ENCODE results near the gene GAD1. TPM values are rescaled to one million over a fixed set of nuclear protein-coding genes. Genes with fewer than 3 reads are reported as not detected.

The GAD1 gene
- total RNA-seq, 1 donor from 2014 or later, result 1.1 TPM

DNA sequence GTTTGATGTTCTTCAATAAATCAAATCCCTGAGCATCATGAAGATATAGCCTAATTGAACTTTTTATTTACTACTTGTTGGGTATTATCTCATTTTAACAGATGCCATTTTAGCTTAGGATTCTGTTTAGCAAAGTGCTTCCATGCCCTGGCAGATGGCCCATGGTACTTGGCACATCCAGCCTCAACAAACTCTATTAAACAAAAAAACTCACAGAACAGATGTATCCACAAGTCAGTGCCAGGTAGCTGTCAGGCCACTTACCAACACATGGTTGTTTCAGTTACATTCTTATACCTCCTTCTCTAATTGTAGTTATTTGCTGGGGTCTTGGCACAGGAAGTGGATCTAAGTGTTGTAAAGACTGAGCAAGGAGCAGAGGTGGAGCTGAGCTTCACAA lies 29.6 kb downstream of the GAD1 start:
- ATAC-seq, result no peak

DNA sequence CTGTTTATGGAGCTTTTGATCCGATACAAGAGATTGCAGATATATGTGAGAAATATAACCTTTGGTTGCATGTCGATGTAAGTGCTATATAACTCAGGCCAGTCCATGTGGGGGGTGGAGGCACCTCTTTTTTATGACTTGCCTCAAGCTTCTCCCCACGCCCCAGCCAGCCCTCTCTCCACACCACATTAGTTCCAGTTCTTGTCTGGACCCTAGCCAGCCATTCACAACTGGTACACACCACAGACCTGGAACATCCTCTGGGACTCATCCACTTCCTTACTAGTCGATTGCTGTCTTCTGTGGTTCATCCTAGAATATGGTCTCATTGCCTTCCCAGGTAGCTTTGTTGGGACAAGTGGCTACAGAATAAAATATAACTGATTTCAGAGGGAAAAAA lies 31.0 kb downstream of the GAD1 start:
- no peak for ATAC-seq

DNA sequence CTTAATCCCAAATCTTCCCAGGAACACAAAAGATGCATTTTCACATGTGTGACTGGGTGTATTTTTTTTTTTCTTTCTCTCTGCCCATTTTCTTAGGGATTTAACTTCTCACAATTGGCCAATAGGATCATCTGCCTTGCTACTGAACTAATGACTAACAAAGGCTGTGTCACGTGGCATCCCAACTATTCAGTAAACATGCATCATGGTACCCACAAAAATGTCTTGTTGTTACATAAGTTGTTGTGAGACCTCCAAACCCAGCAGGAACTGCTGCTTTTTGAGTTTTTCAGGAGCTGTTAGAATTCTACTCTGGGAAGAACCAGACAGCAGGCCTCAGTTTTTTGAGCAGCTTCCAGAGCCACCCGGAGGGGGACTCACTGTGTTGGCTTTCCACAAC lies 31.9 kb downstream of the GAD1 start:
- no peak for ATAC-seq

DNA sequence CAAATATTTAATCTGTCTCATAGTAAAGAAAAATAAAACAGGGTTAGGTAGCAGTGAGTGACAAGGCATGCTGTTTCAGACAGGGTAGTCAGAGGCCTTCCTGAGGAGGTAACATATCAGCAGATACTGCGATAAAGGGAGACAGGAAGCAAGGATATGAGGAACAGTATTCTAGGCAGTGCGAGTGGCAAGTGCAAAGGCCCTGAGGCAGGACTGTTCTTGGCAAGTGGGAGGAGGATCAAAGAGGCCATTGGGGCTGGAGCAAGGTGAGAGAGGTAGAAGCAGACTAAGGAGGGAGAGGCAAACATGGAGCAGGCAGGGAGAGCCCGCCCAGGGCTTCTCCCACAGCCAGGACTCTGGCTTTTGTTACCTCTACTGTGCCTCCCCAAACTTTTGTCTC lies 33.6 kb downstream of the GAD1 start:
- ATAC-seq, result no peak

DNA sequence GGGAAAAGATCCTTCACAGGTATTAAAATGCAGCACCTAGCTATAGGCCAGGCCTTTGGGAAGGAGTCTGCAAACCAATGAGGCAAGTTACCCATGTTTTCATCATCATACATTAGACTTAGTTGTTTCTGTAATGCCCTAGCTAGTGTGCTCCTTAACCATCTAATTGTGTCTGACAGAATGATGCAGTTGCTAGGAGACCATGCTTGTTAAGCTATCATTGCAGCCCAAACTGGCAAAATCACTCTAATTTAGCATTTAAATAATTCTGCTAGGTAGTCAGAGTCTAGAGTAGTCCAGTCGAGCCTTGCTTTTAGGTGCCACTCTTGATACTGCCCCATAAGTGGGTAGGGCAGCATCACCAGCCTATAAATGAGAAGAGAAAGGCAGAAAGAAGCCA lies 34.9 kb downstream of the GAD1 start:
- no peak for ATAC-seq

DNA sequence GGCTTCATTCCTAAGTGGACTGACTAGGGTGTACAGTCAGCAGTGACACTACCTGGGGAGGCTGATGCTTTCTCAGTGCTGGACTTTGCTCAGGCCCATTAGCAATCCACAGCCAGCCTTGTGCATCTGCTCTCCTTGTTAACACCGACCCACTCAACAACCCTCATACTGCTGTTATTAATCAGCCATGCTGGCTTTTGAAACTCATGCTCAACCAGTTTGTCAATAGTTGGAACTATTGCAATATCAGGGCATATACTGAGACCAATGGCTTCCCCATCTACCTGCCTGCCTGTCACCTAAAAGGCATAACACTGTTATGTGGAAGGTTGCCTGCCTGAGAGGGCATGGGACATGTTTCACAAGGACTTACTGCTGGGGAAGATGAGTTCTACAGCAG lies 39.4 kb downstream of the GAD1 start:
- no peak for ATAC-seq

DNA sequence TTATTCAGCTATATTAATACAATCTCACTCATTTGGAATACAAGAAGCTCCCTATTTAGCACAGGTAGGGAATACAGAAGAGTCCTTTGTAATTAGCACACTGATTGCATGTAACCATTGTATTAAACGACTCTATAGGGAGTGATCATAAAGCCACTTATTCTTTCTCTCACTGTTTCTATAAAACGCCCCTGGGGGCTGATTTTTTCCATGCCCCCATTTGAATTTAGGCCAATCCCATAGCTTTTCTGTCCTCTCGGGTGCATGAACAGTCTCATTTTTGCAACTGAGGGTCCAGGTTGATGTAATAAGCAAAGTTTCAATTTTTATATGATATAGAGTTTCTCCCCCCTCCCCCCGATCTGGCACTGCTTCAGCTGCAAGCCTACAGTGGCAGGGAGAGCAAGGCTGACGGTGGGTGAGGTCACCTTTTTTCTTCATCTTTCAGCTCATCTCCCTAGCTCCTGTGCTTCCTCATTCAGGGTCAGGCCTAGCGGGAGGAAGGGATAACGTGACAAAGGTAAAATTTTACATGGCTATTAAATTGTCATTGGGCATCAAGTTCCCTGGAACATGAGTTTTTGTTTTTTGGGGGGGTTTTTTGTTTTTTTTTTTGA lies 45.7 kb downstream of the GAD1 start:
- no peak for ATAC-seq

DNA sequence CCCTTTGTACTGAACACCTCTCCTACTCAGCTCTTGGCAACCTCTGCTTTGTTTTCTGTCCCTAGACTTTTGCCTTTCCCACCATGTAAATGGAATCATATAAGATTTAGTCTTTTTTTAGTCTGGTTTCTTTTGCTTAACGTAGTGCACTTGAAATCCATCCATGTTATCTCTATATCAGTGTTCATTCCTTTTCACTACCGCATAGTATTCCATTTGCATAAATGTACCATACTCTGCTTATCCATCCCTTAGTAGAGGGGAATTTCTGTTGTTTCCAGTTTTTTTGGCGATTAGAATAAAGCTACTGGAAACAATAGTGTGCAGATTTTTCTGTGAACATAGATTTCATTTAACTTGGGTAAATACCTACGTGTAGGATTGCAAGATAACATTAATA lies 46.4 kb downstream of the GAD1 start:
- no peak for ATAC-seq

DNA sequence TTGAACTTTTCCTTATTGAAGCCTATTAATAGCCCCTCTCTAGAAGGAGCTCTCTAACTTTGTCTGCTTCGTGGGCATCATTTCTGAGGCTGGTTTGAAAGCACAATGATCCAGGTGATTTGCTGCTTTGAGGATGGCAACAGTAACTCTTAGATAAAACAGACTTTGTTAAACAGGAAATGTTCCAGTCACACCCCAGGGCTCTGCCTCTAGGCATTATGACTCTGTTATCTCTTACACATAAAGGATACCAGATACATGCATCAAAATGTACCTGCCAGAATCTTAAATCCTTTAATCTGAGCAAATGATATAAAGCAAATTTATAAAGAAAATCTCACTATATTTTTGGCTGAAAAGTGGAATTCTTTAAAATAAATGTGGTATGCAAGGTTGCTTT lies 52.3 kb downstream of the GAD1 start:
- ATAC-seq, result no peak

DNA sequence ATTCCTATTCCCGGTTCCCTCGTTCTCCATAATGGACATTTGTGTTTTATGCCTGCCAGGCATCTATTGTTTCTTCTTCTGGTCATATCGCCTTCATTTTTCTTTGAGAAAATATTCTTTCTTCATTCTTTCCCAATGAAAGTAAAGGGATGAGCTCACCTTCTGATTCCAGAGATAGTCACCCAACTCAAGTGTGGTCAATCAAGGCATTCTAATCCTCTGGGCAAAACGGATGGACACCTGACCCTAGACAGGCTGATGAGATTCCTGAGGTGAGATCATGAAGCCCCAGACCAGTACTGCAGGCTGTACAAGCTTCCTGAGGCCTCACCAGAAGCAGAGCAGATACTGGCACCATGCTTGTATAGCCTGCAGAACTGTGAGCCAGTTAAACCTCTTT lies 52.8 kb downstream of the GAD1 start:
- ATAC-seq, result no peak

DNA sequence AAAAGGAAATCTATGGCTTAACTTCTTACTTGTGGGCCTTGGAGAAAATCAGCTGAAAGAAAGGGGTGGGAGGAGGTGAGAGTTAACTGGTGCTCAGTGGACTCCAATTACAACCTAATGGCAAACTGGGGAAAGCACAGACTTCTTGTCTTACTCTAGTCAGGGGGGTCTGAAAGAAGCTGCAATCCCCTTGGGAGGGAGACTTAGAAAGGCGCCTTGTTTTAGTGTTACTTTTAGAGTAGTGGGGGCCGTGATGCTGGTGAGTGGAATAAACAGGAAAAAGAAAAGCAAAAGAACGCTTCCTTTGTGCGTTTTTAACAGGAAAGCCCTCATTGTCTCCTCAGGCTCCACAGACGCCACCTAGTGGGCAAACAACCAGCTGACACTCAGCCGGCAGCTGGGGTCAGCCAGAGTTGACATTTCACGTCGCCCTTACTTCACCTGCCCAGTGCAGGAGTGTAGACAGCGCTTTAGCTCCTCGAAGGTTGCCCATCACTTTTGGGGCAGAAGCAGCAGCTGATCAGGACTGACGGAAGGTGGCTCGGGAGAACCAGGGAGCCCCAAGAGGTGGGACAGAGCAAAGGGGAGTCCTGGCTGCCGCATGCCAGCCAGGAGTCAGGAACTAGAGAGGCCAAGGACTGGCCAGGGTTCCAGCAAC lies 56.5 kb downstream of the GAD1 start:
- ATAC-seq, result peak; percentile 85

DNA sequence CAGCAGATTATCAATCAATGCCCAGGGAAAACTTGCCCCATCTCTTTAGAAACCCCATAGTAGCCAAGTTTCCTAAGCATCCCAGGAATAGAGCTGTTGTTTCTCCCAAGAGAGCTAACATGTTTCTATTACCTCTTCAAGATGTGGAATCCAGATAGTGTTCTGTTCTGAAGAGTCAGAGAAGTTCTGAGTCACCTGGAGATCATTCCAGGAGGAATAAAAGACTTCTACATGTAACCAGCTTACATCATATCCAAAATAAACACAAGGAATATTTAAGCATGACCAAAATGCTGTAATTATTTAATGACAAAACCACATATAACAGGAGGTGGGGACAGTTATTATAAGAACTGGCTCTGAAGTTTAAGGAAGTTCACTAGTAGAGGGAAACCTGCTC lies 61.4 kb downstream of the GAD1 start:
- no peak for ATAC-seq

DNA sequence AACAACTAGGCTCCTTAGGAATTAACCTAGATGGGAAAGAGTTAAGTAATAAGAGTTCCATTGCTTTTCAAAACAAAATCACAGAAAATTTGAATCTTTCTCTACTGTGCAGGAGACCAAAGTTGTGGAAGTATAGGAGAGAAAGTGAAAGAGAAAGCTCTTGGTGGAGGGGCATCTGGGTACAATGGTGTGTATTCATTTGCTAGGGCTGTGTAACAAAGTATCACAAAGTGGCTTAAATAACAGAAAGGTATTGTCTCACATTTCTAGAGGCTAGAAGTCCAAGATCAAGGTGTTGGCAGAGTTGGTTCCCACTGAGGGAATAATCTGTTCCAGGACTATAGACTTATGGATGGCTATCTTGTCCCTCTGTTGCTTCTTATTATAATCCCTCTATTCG lies 61.8 kb downstream of the GAD1 start:
- no peak for ATAC-seq

DNA sequence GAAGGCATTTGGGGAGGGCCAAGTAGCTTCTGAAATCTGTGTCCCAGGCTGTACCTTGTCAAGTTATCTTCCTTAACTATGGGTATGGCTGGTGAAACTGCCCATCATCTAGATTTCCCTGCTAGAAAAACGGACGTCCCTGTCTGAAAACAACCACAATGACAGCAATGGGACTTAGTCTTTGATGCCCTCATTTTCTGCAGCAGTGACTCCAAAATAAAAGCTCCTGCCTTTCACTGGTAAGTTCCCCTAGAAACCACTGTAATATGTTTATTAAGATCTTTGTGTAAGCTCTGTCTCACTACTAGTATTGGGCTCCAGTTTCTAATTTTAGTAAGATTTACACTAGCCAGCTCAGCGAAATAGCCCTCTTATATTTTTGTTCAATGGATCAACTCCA lies 65.2 kb downstream of the GAD1 start:
- ATAC-seq, result no peak

DNA sequence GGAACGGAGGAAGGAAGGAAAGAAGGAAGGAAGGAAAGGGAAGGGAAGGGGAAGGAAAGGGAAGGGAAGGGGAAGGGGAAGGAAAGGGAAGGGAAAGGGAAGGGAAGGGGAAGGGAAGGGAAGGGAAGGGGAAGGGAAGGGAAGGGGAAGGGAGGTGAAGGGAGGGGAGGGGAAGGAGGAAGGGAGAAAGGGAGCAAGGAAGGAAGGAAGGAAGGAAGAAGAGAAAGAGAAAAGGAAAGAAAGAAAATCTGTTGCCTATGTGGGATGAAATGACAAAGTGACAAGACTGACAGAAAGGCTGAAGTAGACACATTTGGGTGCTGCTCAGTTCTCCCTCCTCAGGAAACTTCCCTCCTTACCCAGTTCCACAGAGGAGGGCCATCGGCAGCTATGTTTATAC lies 66.1 kb downstream of the GAD1 start:
- ATAC-seq, result no peak

DNA sequence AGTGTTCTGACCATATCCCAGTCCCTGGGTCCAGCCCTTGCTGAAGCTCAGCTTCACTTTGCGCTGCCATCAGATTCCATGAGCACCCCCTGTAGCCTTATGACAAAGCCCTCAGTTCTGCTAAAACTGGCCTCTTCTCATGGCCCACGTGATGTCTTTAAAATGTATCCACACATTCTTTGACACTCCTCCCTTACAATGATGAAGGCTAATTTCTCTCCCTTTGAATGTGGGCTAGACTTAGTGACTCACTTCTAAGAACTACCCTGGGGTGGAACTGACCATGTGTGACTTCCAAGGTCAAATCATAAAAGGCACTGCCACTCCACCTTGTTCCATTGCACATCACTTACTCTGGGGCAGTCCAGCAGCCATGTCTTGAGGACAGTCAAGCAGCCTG lies 67.0 kb downstream of the GAD1 start:
- no peak for ATAC-seq

DNA sequence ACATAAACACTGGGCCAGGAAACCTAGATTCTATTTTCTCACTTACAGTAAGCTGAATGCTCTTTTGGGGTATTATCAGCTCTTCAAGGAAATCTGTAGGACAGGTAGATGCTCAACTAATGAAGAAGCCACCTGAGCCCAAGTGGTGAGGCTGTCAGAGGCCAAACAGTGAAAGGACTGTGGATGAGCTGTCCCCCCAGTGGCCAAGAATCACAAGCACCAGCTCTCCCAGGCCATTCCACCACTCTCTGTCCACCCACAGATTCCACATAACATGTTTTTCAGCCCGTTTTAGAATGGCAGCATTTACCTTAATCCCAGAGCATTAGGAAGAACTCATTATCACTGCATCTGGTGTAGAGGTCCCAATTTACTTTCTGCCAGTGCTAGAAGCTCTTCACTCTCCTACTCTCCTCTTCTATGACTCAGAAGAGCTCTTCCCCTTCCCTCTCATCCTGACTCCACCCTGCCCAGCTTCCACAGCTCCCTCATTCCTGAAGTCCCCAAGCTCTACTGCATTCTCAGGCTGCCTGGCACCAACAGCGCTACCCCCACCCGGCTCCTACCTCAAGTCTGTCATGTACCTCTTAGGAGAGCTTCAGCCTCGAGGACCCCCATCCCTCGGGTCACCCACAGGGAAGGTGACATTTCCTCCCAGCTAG lies 68.6 kb downstream of the GAD1 start:
- no peak for ATAC-seq

DNA sequence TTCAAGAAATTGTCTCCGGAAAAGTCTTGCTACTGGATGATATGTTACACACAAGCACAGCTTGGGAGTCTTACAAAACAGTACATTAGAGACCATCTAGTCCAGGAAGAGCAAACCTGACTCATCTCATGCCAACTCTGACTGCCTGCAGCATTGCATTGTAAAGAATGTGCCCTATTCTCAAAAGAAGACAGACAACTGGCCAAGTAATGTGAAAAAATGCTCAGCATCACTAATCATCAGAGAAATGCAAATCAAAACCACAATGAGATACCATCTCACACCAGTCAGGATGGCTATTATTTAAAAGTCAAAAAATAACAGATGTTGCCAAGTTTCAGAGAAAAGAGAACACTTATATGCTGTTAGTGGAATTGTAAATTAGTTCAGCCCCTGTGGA lies 69.7 kb downstream of the GAD1 start:
- no peak for ATAC-seq

DNA sequence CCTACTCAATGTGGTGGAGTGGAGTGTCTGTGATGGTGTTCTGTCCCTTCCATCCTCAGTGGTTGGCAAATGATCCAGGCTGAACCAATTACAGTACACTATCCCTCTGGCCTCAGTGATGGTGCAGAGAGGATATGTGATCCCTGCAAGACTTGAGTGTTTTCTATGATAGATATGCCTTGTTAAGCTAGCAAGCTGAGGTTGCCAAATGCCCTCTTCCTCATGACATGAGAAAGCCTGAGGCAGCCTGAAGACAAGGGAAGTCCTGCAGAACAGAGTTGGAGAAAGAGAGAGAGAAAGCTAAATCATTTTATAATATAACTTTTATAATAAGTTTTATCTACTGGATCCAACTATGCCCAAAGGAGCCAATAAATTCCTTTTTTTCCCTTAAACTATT lies 70.8 kb downstream of the GAD1 start:
- no peak for ATAC-seq

DNA sequence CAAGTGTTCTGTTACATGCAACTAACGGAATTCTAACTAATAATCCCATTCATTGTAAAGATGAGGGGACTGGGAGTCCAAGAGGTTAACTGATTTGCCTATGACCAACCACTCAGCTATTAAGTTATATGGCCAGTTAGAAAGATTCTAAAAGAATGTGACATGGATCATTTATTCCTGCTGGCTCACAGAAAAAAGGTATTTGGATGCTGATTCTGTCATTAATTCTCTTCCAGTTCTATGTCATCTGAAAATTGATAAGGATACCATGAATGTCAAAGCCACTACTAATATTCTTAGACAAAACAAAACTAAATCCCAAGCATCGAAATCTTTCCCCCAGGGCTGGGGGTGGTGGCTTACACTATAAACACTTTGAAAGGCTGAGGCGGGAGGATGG lies 71.2 kb downstream of the GAD1 start:
- no peak for ATAC-seq

DNA sequence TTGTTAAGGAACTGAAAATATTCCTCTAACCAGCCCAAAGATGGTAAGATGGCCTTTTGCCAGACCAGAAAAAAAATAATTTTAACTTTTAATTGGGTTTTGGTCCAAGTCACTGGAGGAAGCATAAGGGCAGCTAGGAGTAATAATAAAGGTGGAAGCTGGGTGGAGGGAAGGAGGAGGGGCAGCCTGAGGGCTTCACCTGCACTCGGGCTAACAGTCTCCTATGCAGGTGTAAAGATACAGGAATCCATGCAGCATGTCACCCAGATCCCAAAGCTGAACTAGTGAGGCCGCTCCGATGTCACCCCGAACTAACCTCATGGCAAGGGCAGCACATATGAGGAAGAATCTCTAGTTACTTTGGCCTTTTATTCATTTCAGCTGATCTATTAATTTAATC lies 75.2 kb downstream of the GAD1 start:
- no peak for ATAC-seq

DNA sequence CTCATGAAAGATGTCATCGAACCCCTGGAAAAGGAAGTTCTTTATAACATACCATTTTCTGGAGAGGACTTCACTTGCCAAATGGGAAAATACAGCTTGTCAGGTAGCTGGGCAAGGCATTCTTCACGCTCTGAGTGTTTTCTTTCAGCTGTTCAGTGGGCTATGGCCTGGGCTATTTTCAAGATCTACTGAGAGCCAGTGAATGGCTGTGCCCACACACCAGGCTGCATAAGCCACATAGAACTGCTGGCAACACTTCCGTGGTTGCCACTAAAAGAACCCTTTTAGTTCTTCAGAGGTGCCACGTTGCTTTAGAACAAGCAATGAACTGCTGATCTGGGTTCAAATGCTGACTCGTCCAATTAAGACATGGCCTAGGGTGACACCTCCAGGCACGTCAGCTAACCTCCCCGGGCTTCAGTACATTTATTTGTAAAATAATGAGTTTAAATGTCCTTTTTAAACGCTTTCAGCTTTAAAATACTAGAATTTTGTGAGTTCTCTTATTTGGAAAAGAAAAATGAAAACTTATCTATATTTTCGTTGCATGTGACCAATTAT lies 75.8 kb downstream of the GAD1 start:
- ATAC-seq, result no peak

DNA sequence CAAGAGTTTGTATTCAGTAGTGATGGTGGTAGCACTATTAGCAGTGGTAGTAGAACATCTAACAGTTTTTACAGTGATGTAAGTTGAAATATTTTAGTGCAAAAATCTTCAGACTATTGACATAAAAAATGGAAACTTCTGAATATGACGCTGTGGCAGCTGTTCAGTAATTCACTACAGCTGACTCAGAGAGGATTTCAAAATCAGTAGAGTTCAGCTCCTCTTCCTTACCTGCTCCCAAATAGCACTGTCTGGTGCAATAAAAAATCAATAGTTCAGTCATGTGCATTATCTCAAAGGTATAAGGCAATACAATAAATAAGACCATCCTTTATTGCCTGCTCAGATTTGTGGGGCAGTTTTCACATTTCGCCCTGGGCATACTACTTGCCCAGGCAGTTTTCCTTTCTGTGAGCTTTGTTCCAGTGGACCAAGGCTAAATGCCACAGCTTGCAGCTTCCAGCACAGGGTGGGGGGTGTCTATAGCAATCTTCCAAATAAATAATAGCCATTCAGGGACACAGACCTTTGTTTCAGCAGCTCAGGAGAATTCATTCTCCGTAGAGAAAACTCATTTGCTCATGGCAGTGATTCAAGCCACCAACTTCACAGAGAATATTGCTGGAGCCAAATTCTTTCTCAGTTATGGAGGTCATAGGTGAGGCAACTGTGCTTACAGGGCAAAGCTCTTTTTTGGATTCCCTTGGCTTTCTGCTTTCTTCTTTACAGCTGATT lies 78.5 kb downstream of the GAD1 start:
- no peak for ATAC-seq
